ENCODE measurements around the gene SCAMP4. TPM values are rescaled to one million over a fixed set of nuclear protein-coding genes. Genes with fewer than 3 reads are reported as not detected.

Gene SCAMP4
- polyA plus RNA-seq, 1 donor from 2014 or later, result 12.7 TPM

- Histone ChIP-seq H3K4me3 (ENCODE audit: low read length) (no peak overlapping the region), H4K20me1 (ENCODE audit: insufficient read depth) (no peaks in the 10 kb centered on the region), H3K9ac (ENCODE audit: low read length) (no peak overlapping the region), H3K79me2 (replicated peaks; ENCODE audit: insufficient read depth, low read length) (no peaks in the 10 kb centered on the region), H3K27me3 (ENCODE audit: insufficient read depth, low read depth, low read length) (no peaks in the 10 kb centered on the region), H3K9me2 (ENCODE audit: insufficient read depth, low read length) (no peaks in the 10 kb centered on the region), H3F3A (ENCODE audit: insufficient read depth, low read length, poor library complexity, severe bottlenecking) (no peaks in the 10 kb centered on the region), H3K9me3 (ENCODE audit: low read length) (no peaks in the 10 kb centered on the region), H3K4me2 (ENCODE audit: low read length) (no peak overlapping the region), H2AFZ (ENCODE audit: low read depth, low read length) (no peak overlapping the region), H3K27ac (ENCODE audit: low read length) (no peak overlapping the region), H3K36me3 (ENCODE audit: insufficient read depth, low read length) (no peaks in the 10 kb centered on the region)
- TF ChIP-seq MXI1 (conservative IDR thresholded peaks at IDR 0.05; ENCODE audit: poor library complexity, severe bottlenecking), result no peak
- TF ChIP-seq CTCF (IDR thresholded peaks at IDR 0.05; ENCODE audit: poor library complexity, severe bottlenecking), result no peak
- TF ChIP-seq, protein P1, sequence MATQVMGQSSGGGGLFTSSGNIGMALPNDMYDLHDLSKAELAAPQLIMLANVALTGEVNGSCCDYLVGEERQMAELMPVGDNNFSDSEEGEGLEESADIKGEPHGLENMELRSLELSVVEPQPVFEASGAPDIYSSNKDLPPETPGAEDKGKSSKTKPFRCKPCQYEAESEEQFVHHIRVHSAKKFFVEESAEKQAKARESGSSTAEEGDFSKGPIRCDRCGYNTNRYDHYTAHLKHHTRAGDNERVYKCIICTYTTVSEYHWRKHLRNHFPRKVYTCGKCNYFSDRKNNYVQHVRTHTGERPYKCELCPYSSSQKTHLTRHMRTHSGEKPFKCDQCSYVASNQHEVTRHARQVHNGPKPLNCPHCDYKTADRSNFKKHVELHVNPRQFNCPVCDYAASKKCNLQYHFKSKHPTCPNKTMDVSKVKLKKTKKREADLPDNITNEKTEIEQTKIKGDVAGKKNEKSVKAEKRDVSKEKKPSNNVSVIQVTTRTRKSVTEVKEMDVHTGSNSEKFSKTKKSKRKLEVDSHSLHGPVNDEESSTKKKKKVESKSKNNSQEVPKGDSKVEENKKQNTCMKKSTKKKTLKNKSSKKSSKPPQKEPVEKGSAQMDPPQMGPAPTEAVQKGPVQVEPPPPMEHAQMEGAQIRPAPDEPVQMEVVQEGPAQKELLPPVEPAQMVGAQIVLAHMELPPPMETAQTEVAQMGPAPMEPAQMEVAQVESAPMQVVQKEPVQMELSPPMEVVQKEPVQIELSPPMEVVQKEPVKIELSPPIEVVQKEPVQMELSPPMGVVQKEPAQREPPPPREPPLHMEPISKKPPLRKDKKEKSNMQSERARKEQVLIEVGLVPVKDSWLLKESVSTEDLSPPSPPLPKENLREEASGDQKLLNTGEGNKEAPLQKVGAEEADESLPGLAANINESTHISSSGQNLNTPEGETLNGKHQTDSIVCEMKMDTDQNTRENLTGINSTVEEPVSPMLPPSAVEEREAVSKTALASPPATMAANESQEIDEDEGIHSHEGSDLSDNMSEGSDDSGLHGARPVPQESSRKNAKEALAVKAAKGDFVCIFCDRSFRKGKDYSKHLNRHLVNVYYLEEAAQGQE (IDR thresholded peaks at IDR 0.05; ENCODE audit: borderline replicate concordance), result no peak
- no peak for TF ChIP-seq SMC3 (conservative IDR thresholded peaks at IDR 0.05; ENCODE audit: poor library complexity)
- no peak for TF ChIP-seq TAF1 (IDR thresholded peaks at IDR 0.05; ENCODE audit: low read depth)
- TF ChIP-seq EP300 (conservative IDR thresholded peaks at IDR 0.05; ENCODE audit: poor library complexity, severe bottlenecking), result no peak
Measured at GRCh38 chr19:1921825-1922224, 16.6 kb downstream of the SCAMP4 start.

GRCh38 chr19:1922803-1923202, 17.6 kb downstream of the SCAMP4 start:
- TF ChIP-seq, protein P1 (IDR thresholded peaks at IDR 0.05; ENCODE audit: borderline replicate concordance), result no peak
- TF ChIP-seq MXI1 (conservative IDR thresholded peaks at IDR 0.05; ENCODE audit: poor library complexity, severe bottlenecking) (no peak), CTCF (IDR thresholded peaks at IDR 0.05; ENCODE audit: poor library complexity, severe bottlenecking) (no peak), EP300 (conservative IDR thresholded peaks at IDR 0.05; ENCODE audit: poor library complexity, severe bottlenecking) (no peak)
- no peaks in the 10 kb centered on the region for H3K27me3 ChIP-seq (ENCODE audit: insufficient read depth, low read depth, low read length)
- H2AFZ ChIP-seq (ENCODE audit: low read depth, low read length), result no peak overlapping the region
- no peaks in the 10 kb centered on the region for H3K9me2 ChIP-seq (ENCODE audit: insufficient read depth, low read length)
- no peak overlapping the region for H3K9ac ChIP-seq (ENCODE audit: low read length)
- H3K36me3 ChIP-seq (ENCODE audit: insufficient read depth, low read length), result no peaks in the 10 kb centered on the region
- H3K4me3 ChIP-seq (ENCODE audit: low read length), result no peak overlapping the region
- H3K4me2 ChIP-seq (ENCODE audit: low read length), result no peak overlapping the region
- no peaks in the 10 kb centered on the region for H4K20me1 ChIP-seq (ENCODE audit: insufficient read depth)
- no peak overlapping the region for H3K27ac ChIP-seq (ENCODE audit: low read length)
- no peaks in the 10 kb centered on the region for H3K79me2 ChIP-seq (replicated peaks; ENCODE audit: insufficient read depth, low read length)
- no peaks in the 10 kb centered on the region for H3K9me3 ChIP-seq (ENCODE audit: low read length)
- H3F3A ChIP-seq (ENCODE audit: insufficient read depth, low read length, poor library complexity, severe bottlenecking), result no peaks in the 10 kb centered on the region
